Parathyroid adenoma (tissue), 2 donors: ENCODE measurements around the gene DSCAML1.

ENCODE experiments used
- H2AFZ ChIP-seq: fragments of 300-600 bp; sonication (generic); one replicate; pipeline ENCODE4 v1.7.0; 2017; ENCODE audit warnings: antibody characterized with exemption, mild to moderate bottlenecking
- H3K27ac ChIP-seq: fragments of 300-600 bp; sonication (generic); one replicate; pipeline ENCODE4 v1.7.0; 2017
- H3K27me3 ChIP-seq: fragments of 300-600 bp; sonication (generic); one replicate; pipeline ENCODE4 v1.7.0; 2017; ENCODE audit warnings: low read length; ENCODE audit not compliant: control insufficient read depth, insufficient read depth
- H3K36me3 ChIP-seq: fragments of 300-600 bp; sonication (generic); one replicate; pipeline ENCODE4 v1.7.0; 2017; ENCODE audit warnings: low read length; ENCODE audit not compliant: control insufficient read depth, insufficient read depth
- H3K4me1 ChIP-seq: fragments of 300-600 bp; sonication (generic); one replicate; pipeline ENCODE4 v1.7.0; 2017; ENCODE audit warnings: control low read depth
- H3K4me2 ChIP-seq: fragments of 300-600 bp; sonication (generic); one replicate; pipeline ENCODE4 v1.7.0; 2017; ENCODE audit warnings: low read length
- H3K4me3 ChIP-seq: fragments of 300-600 bp; sonication (generic); one replicate; pipeline ENCODE4 v1.7.0; 2017; ENCODE audit warnings: low read depth, low read length
- H3K79me2 ChIP-seq: fragments of 300-600 bp; sonication (generic); one replicate; pipeline ENCODE4 v1.7.0; 2017; ENCODE audit warnings: control low read depth
- H3K9ac ChIP-seq: fragments of 300-600 bp; sonication (generic); one replicate; pipeline ENCODE4 v1.7.0; 2017; ENCODE audit warnings: mild to moderate bottlenecking
- H3K9me3 ChIP-seq: fragments of 300-600 bp; sonication (generic); one replicate; pipeline ENCODE4 v1.7.0; 2017; ENCODE audit warnings: low read length; ENCODE audit not compliant: control insufficient read depth
- TF ChIP-seq, protein P1 (sequence below): fragments of 300-600 bp; sonication (generic); IDR thresholded peaks from one replicate; pipeline ENCODE4 v1.7.0; 2017; ENCODE audit warnings: antibody characterized with exemption, mild to moderate bottlenecking
- donor health status: primary hyperparathyroidism.

The DSCAML1 gene

DNA sequence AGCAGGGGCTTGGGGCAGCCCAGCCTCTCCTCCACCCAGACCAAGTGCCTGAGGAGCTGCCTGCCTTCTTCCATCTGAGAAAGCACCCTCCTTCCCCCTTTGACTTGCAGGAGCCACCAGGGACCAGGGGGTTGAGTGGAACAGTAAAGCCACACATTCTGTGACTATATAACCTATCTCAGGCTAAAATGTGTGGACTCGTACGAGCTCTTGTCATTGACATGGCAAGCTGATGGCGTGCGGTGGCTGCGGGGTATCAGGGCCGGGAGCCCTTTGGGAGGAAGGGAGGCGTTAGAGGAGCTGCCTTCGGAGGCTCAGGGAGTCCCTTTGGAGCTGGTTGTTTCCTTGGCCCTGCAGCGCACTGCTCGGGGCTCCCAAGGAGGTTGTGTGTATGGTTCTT lies 384.8 kb downstream of the DSCAML1 start:
- TF ChIP-seq, protein P1, sequence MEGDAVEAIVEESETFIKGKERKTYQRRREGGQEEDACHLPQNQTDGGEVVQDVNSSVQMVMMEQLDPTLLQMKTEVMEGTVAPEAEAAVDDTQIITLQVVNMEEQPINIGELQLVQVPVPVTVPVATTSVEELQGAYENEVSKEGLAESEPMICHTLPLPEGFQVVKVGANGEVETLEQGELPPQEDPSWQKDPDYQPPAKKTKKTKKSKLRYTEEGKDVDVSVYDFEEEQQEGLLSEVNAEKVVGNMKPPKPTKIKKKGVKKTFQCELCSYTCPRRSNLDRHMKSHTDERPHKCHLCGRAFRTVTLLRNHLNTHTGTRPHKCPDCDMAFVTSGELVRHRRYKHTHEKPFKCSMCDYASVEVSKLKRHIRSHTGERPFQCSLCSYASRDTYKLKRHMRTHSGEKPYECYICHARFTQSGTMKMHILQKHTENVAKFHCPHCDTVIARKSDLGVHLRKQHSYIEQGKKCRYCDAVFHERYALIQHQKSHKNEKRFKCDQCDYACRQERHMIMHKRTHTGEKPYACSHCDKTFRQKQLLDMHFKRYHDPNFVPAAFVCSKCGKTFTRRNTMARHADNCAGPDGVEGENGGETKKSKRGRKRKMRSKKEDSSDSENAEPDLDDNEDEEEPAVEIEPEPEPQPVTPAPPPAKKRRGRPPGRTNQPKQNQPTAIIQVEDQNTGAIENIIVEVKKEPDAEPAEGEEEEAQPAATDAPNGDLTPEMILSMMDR = no peak
- Histone ChIP-seq H3K9ac (no peak overlapping the region), H3K4me1 (no peaks in the 10 kb centered on the region), H3K36me3 (no peaks in the 10 kb centered on the region), H3K9me3 (no peaks in the 10 kb centered on the region), H2AFZ (no peak overlapping the region), H3K79me2 (no peaks in the 10 kb centered on the region), H3K4me2 (no peak overlapping the region), H3K4me3 (no peak overlapping the region), H3K27ac (no peak overlapping the region), H3K27me3 (no peaks in the 10 kb centered on the region)

DNA sequence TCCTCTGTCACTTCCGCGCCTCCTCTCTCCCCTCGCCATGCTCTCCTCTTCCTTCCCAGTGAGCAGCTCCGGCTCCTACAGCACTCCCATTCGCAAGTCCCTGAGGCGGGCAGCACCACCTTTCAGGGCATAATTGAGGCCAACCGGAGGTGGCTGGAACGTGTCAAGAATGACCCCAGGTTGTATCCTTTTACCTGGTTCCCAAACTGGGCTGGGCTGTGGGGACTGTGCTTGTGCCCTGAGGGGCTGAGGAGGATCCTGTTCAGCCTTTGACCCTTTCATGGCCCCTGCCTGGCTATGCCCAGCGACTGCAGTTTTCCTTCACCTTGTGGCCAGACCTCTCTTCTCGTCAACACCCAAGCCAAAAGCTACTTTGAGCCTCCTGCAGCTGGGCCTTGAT lies 385.3 kb downstream of the DSCAML1 start:
- Histone ChIP-seq H3K4me1 (no peaks in the 10 kb centered on the region), H3K27me3 (no peaks in the 10 kb centered on the region), H3K36me3 (no peaks in the 10 kb centered on the region), H3K4me2 (no peak overlapping the region), H3K4me3 (no peak overlapping the region), H2AFZ (no peak overlapping the region), H3K9me3 (no peaks in the 10 kb centered on the region), H3K9ac (no peak overlapping the region), H3K27ac (no peak overlapping the region), H3K79me2 (no peaks in the 10 kb centered on the region)
- TF ChIP-seq, protein P1 = no peak

DNA sequence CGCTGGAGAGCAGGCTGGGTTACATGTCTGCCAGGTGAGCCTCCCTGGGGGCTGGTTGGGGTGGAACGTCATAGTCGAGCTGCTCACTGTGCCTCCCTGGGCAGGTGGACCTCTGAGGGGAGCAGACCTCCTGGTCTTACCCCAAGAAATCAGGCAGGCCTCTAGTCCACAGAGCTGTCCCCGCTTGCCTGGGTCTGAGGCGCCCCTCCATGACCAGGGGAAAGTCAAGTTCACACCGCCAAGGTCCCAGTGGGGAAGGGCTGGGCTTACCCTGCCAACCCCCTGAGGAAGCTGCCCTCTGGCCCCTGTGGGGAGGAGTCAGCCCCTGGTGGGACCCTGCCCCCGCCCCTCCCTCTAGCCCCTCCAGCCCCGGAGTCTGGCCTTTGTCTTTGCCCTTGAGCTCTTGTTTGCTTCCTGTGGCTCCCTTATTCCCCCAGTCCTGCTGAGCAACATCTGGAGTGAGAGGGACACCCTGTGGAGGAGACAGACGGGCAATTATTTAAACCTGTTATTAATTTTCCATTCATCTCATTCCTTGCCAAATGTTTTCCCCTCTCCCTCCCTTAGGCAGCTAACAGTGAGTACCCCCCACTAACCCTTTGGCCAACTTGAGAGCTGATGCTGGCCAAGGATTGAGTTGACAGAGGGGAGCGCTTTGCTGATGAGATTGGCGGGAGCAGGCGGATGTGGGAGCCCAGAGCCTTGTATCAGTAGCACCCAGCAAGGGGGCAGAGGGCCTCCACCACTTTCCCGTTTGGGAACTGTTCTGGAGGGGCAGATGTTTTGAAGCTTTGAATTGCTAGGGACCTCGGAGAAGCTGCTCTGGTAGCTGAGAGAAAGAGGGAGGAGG lies 385.9 kb downstream of the DSCAML1 start:
- Histone ChIP-seq H3K79me2 (no peaks in the 10 kb centered on the region), H2AFZ (no peak overlapping the region), H3K4me3 (no peak overlapping the region), H3K4me2 (no peak overlapping the region), H3K9ac (no peak overlapping the region), H3K4me1 (no peaks in the 10 kb centered on the region), H3K27ac (no peak overlapping the region), H3K9me3 (no peaks in the 10 kb centered on the region), H3K27me3 (no peaks in the 10 kb centered on the region), H3K36me3 (no peaks in the 10 kb centered on the region)
- TF ChIP-seq, protein P1 = no peak

DNA sequence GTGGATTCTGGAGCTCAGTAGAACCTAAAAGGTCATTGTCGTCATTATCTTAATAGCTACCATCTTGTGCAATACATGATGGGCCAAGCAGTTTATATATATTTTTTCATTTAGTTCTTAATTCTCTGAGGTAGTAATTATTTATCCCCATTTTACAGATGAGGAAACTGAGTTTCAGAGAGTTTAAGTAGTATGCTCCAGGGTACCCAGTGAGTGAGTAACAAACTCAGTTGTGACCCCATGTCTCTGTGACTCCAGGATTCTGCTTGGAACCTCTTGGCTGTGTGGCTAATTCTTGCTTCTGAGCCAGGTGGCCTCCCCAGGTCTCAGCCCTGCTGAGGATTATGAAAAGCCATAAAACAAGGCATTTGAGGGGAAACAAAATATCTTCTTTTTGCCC lies 386.8 kb downstream of the DSCAML1 start:
- no peaks in the 10 kb centered on the region for H3K4me1 ChIP-seq
- no peaks in the 10 kb centered on the region for H3K79me2 ChIP-seq
- H3K36me3 ChIP-seq = no peaks in the 10 kb centered on the region
- H3K9ac ChIP-seq = no peak overlapping the region
- H3K9me3 ChIP-seq = no peaks in the 10 kb centered on the region
- no peaks in the 10 kb centered on the region for H3K27me3 ChIP-seq
- TF ChIP-seq, protein P1 = no peak
- no peak overlapping the region for H3K27ac ChIP-seq
- H3K4me2 ChIP-seq = no peak overlapping the region
- H3K4me3 ChIP-seq = no peak overlapping the region
- H2AFZ ChIP-seq = no peak overlapping the region

DNA sequence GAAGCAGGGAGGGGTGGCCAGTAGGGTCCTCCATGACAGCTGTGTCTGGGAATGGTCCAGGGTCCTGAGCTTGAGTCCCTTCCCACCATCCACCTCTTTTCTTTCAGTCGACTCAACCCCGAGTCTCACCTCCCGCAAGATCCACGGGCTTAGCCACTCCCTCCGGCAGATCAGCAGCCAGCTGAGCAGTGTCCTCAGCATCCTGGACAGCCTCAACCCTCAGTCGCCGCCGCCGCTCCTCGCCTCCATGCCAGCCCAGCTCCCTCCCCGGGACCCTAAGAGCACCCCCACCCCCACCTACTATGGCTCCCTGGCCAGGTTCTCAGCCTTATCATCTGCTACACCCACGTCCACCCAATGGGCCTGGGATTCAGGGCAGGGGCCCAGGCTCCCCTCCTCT lies 387.5 kb downstream of the DSCAML1 start:
- Histone ChIP-seq H3K9ac (no peak overlapping the region), H3K27ac (no peak overlapping the region), H3K4me1 (no peaks in the 10 kb centered on the region), H3K4me3 (no peak overlapping the region), H3K27me3 (no peaks in the 10 kb centered on the region), H3K79me2 (no peaks in the 10 kb centered on the region), H3K36me3 (no peaks in the 10 kb centered on the region), H2AFZ (no peak overlapping the region), H3K4me2 (no peak overlapping the region), H3K9me3 (no peaks in the 10 kb centered on the region)
- TF ChIP-seq, protein P1 = no peak
